Stimulated activated naive CD4-positive, alpha-beta T cell (primary cell): ENCODE results near the gene RTN3.
A peak's percentile ranks its signal among the peaks of the same experiment; 100 is the strongest.
"Not testable (repeated sequence)": the region's sequence is repeated elsewhere in the genome, so short reads cannot be mapped to it uniquely, and the experiment has no call there.

ENCODE experiments used
- DNase-seq, 6 experiments: peaks; one replicate each; lab custom pipeline; 2025; lab: John Stamatoyannopoulos, UW

Gene RTN3

DNA sequence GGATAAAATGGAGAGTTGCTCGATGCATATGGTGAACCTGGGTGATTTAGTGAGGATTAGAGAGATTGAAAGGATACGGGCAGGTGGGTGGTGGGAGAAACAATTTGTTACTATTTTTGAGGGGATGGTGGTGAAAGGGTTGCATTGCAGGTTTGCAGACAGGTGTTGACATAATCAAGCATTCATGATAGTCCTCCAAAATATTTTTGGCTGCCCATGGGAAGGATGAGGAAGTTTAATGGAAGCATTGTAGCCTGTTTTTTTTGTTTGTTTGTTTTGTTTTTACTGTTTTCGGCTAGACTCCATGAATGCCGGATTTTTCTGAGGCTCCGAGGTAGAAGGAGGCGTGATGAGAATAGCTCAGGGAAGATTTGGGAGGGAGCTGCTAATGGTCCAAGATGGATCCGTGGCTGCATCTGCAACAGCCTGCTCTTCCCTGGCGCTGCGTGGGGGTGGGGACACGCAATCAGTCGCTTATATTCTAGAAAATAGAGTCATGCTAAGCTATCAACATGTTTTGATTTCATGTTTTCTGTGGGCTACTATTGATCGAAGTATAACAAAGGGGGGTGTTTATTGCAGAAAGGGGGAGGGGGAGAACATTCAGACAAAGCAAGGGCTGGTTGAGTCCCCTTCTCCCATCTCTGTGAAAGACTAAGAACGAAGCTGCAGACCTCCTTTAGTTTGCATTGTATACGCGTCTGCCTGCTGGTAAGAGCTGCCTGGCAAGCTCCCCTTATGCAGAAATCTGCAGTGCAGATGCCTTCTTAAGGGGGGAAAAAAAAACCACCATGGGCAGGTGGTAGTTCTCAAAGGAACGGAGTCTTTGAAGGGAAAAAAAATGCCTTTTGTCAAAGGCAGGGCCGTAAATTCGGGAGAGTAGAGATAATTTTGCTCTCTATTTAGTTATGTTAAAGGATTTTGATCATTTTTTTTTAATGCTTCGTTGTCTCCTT, 1.0 kb downstream of the RTN3 start:
- DNase-seq, result peak in 3 of 6 experiments; percentile 55 to 71 (median 56)

DNA sequence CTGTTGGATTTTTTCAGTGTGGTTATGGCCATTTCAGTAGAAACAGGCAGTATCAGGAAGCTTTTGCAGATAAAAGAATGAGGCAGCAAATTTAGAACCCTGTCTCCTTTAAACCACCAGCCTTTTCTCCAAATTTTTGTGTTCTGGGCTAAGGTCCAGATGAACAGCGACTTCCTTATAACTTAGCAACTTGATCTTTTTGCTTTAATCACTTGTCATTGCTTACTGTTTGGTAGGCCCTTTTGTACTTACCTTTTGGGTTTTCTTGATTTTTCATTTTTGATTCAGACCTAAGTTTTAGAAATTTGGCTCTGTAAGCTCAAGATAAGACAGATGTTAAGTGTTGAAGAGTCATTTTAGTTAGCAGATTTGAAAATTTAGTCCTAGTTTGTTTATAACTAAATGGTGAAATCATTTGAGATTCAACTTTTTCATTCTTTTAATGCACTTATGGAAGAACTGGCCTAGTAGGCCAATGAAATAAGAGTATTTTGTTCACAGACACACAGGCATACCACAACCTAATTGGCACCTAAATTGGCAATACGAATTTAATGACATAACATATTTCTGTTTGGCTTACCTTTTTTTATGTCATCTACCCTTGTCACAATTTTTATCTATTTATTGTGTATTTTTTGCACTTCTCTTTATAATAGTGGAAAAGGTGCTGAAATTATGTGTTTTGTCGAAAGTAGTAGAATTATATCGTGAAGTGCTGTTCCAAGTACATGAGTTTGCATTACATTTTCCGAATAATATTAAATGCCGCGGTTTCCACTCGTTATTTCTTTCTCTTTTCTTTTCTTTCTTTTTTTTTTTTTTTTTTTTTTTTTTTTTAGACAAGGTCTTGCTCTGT, 2.1 kb downstream of the RTN3 start:
- no peak for DNase-seq

DNA sequence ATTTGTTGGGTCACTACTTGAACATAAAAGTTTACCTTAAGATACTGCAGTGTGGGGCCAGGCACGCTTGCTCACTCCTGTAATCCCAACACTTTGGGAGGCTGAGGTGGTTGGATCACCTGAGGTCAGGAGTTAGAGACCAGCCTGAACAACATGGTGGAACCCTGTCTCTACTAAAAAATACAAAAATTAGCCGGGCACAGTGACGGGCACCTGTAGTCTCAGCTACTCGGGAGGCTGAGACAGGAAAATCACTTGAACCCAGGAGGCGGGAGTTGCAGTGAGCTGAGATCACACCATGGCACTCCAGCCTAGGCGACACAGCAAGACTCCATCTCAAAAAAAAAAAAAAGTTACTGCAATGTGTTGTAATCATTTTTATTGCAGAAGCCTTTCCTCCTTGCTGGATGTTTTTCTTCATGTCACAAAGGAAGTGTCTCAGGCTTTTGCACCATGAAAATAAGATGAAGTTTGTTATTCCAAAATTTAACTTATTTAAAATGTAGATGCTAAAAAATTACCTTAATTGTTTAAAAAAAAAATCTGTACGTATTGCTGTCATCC, 3.9 kb downstream of the RTN3 start:
- not testable (repeated sequence) for DNase-seq

DNA sequence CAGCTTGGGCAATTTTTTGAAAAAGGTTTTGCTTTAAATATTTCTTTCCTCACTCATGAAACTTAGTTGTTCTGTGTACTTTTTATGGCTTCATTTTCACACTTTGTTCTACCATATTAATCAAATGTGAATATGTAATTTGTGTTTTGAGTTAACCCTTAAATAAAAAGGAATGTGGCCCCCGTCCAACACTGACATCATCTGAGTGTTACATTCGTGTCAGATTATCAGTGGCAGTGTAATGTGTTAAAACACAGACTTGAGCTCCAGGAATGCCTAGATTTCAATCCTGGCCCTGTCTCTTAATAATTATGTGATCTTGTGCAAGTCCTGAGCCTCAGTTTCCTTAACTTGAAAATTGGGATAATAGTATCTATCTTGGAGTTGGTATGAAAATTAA, 5.6 kb downstream of the RTN3 start:
- DNase-seq, result no peak

- no peak for DNase-seq
Measured at GRCh38 chr11:63687845-63688244, 6.5 kb downstream of the RTN3 start.

DNA sequence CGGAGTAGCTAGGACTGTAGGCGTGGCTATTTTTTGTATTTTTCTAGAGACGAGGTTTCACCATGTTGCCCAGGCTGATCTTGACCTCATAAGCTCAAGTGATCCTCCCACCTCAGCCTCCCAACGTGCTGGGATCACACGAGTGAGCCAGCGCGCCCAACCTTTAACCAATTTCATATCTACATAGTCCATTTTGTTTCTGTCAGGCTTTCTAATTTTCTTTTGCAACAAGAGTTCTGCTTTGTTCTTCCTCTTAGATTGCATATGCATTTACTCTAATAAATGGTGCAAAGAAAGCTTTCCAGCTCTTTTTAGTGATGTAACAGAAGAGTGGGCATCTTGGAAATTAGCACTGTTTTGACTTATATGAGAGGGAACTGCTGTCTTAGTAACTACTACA, 13.3 kb downstream of the RTN3 start:
- DNase-seq, result no peak

DNA sequence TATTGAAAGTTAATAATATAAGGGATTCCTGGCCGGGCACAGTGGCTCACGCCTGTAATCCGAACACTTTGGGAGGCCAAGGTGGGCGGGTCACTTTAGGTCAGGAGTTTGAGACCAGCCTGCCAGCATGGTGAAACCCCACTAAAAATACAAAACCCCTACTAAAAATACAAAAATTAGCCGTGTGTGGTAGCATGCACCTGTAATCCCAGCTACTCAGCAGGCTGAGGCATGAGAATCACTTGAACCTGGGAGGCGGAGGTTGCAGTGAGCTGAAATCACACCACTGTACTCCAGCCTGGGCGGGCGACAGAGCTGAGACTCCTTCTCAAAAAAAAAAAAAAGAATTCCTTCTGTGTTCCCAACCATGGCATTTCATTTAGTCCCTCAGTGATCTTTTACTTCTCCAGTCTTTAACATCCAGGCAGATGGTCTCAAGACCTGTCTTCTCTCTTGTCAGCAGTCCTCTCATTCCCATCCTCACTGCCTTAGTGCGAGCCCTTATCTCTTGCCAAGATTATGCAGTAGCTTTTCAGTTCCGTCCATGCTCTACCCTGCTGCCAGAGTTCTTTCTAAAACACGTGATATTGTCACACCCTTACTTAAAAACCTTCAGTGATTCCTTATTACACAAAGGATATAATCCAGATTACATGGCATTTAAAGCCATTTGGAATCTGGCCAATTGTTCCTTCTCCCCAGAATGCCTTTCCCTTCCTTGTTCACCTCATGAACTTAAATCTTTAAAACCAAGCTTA, 17.9 kb downstream of the RTN3 start:
- DNase-seq, result no peak

DNA sequence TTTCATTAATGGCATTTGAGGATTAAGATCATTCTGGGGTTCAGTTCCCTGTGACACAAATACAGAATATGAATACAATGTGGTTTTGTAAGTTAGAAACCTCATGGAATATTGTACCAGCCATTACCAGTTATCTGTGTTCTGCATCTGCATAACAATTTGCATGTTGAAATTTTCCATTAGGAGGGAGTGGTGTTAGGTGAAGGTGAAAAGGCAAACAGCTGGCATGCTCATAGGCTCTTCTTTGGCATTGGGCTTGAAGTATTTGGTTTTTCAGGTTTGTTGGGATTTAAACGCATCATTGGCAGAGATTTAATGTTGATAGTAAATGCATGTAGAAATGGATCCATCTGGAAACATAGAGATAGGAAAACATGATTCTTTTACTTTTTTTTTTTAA, 18.6 kb downstream of the RTN3 start:
- DNase-seq, result no peak

DNA sequence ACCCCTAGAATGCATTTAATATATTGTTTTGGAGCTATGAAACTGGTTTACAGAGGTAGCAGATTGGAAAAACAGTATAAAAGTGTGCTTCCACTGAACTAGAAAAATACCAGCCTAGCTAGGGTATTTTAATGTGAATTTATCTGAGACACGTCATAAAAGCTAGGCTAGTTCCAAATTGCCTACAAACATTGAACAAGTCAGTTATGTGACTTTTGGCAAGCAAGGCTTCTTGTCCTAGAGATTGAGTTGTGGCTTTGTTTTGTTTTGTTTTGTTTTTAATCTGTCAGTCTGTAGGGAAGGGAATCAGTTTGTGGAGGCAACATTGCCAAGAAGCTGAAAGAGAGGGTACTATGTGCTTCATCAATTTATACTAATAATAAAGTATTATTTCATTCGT, 24.2 kb downstream of the RTN3 start:
- DNase-seq, result no peak

DNA sequence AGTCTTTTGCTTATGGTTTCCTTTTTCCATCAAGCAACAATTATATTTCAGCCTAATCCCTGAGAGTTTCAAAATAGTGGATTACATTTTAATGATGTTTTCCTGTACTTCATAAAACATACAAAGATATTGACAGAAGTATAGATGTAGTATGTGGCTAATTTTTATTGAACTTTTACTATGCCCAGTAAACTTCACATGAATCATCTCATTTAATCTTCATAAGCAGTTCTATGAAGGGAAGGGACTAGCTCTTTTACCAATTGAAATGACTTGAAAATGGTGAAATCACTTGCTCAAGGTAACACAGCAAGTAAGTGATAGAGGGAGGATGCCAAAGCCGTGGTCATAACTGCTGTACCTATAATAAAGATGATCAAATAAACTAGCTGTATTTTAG, 27.5 kb downstream of the RTN3 start:
- DNase-seq, result no peak

GRCh38 chr11:63709336-63709884, 28.1 kb downstream of the RTN3 start:
- no peak for DNase-seq

GRCh38 chr11:63710476-63711217, 29.3 kb downstream of the RTN3 start:
- no peak for DNase-seq

- DNase-seq, result no peak
Measured at GRCh38 chr11:63711838-63712237, 30.5 kb downstream of the RTN3 start.

GRCh38 chr11:63713766-63714165, 32.5 kb downstream of the RTN3 start:
- DNase-seq, result no peak

DNA sequence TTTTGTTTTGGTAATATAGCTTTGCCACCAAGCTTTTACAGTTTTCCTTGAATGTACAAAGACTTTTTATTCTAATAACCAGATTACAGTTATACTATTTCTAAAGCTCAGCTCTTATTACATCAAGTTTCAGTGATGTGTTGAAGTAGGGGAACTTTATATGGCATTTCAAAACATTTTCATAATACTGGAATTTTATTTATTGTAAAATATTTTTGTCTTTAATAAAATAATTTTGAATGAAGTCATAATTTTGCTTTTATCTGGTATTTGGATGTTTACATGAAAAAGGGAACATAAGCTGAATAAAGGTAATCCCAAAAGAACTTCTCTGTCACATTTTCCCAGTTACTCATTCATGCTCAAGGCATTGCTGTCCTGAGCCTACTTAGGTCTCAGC, 34.7 kb downstream of the RTN3 start:
- no peak for DNase-seq

- DNase-seq, result no peak
Measured at GRCh38 chr11:63719001-63719400, 37.7 kb downstream of the RTN3 start.

GRCh38 chr11:63719987-63720386, 38.7 kb downstream of the RTN3 start:
- no peak for DNase-seq

DNA sequence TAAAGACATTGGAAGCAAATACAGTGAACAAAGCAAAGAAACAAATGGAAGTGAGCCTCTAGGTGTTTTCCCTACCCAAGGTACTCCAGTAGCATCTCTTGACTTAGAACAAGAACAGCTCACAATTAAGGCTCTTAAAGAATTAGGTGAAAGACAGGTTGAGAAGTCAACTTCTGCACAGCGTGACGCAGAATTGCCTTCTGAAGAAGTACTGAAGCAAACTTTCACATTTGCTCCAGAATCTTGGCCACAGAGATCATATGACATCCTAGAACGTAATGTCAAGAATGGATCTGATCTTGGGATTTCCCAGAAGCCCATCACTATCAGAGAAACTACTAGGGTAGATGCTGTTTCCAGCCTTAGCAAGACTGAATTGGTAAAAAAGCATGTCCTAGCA, 39.3 kb downstream of the RTN3 start:
- no peak for DNase-seq

DNA sequence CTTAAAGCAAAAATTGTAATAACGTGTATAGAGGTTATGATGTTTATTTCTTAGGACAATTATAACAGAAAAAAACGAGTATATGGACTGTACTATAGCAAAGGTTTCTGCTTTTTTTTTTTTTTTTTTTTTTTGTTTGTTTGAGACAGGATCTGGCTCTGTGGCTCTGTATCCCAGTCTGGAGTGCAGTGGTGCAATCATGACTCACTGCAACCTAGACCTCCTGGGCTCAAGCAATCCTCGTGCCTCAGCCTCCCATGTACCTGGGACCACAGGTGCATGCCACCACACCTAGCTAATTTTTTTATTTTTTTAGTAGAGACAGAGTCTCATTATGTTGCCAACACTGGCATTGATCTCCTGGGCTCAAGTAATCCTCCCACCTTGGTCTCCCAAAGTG, 48.0 kb downstream of the RTN3 start:
- no peak for DNase-seq

DNA sequence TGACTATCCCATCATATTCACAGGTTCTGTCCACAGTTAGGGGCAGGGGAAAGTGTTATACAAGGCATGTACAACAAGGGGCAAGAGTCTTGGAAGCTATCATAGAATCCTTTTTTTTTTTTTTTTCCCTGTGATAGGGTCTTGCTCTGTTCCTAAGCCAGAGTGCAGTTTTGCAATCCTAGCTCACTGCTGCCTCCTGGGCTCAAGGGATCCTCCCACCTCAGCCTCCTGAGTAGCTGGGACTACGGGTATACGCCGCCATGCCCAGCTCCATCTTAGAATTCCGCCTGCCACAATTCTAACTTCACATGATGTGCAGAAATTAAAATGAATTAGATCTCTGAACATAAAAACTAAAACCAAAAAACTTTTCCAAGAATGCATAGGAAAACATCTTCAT, 55.6 kb downstream of the RTN3 start:
- no peak for DNase-seq

- DNase-seq, result no peak
Measured at GRCh38 chr11:63737718-63738117, 56.4 kb downstream of the RTN3 start.
